HT-29 (cell line): ENCODE measurements around the gene NEMP2. TPM values are rescaled to one million over a fixed set of nuclear protein-coding genes. Genes with fewer than 3 reads are reported as not detected.
"Not testable (repeated sequence)": the region's sequence is repeated elsewhere in the genome, so short reads cannot be mapped to it uniquely, and the experiment has no call there.

Experiments
- DNase-seq: peaks from one replicate; pipeline ENCODE4 v3.0.0-alpha.2; 2015; ENCODE audit warnings: low spot score
- total RNA-seq: library from RNA; depleted of rRNA; stranded (reverse); fragments of >200 nt; shearing (Covaris generic); gene quantifications from 2 replicates; pipeline ENCODE4 v1.2.3, GENCODE V29; 2014

Gene NEMP2
- total RNA-seq, 1 experiment from 2014 or later: 2.0 TPM

- no peak for DNase-seq
These were observed 41.4 kb downstream of the NEMP2 start for GRCh38 chr2:190493095-190493494.

DNA sequence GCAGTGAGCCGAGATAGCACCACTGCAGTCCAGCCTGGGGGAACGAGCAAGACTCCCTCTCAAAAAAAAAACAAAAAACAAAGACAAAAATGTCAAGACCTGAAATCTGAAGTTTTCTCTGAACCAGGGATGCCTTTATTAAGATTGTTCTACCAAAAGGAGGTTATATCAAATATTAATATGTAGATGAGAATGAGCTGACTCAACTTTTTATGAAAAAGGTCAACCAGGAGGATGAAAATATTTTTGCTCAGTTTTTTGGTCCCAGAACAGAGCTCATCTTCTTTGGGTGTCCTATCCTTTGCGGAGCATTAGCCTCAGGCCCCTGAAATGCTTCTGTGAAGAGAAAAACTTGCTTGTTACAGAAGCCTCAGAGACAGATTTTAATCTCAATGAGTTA, 44.0 kb downstream of the NEMP2 start:
- DNase-seq: no peak

DNA sequence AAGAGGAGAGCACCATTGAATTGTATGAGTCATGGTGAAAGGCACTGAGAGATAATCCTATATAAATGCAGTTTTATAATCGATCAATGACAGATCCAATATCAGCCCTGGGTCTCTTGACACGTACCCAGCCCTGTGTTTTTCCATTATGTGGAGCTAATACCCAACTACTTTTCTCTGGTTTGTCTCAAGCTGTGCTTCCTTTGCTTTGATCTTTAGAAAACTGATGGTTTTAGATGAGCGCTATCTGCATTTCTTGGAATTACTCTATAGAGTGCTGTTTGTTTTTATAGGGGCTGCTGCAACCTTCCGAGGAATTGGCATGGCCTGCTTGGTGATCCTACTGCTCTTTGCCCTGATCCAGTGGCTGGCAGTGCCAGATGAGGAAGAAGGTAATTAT, 45.0 kb downstream of the NEMP2 start:
- DNase-seq: no peak

GRCh38 chr2:190488516-190489233, 45.8 kb downstream of the NEMP2 start:
- no peak for DNase-seq

DNA sequence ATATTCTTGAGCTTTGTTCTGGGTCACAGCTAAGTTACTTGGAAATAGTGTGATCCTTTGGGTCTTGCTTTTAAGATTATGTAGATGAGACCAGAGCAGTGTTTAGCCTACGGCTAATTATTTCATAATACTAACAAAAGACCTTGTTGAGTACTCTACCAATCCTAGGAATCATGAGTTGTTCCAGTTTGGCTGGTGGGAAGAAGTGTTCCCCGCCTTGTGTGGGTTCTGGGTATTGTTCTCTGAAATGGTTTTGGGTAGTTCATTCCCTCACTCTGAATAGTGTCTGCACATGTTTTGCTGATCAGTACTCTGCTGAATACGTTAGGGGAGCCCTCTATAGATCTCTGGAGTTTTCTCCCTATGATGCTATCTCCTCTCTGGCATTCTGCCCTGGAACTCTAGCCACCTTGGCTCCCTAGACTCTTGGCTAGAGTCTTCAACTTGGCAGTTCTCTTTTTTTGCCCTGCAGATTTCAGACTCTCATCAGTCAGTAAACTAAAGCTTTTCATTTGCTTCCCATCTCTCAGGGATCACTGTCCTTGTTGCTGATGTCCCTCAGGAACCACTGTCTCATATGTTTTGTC, 48.4 kb downstream of the NEMP2 start:
- no peak for DNase-seq

- no peak for DNase-seq
These were observed 52.1 kb downstream of the NEMP2 start for GRCh38 chr2:190482451-190482850.

GRCh38 chr2:190481339-190481738, 53.2 kb downstream of the NEMP2 start:
- no peak for DNase-seq

DNA sequence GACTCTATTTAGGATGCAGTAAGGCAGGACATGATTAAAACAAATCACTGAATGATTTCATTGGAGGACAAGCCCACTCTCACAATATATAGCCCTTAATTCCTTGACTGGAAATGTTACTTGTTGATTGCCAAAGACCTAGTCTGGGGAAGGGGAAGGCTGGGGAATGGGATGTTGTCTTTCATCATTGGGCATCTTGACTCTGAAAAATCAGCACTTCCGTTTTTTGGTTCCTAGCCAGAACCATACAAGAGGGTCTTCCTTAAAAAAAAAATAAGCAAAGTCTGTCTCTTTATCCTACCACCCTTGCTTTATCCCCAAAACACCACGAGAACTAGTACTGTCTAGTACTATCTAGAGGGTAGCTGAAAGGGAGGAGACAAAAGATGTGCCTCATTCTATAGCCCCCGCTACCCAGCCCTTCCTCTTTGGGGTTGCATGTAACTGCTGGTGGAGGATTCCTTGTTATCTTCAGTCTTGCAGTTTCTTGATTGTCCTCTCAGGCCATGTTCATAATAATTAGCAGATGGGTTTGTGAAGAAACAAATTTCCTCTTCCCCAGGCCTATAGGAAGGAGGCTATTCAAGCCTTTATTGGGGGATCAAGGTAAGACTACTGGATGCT, 55.8 kb downstream of the NEMP2 start:
- DNase-seq: no peak

DNA sequence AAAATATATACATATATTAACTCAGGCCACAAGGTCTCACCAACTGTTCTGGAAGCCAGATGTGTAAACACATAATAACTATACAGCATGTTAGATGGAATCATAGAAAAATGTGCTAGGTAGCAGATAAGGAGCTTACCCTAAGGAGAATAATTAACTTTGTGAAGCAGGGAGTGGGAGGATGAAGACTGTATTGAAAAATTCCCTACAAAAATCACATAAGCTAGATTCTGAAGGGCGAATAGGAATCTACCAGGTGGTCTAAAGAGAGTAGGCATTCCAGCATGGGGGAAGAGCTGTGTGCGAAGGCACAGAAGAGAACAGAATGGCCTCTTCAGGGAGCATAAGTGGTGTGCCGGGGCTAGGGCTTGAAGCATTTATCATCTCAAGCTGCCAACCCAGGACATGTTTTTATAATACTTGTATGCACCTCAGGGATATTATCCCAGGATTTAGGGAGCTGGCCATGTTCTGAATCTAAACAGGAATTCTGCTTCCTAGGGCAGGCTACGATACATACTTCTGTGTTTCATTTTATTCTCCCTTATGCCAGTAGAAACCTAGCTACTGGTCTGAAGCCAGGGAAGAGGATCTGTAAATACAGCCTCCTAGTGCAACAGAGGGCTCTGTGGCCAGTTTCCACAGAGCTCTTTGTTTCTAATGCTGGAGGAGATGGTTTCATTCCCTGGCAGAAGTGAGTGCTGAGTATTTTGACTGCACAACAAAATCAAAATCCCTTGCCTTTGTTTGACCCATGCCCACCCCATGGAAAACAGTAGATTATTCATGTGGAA, 56.7 kb downstream of the NEMP2 start:
- peak; percentile 54 for DNase-seq

DNA sequence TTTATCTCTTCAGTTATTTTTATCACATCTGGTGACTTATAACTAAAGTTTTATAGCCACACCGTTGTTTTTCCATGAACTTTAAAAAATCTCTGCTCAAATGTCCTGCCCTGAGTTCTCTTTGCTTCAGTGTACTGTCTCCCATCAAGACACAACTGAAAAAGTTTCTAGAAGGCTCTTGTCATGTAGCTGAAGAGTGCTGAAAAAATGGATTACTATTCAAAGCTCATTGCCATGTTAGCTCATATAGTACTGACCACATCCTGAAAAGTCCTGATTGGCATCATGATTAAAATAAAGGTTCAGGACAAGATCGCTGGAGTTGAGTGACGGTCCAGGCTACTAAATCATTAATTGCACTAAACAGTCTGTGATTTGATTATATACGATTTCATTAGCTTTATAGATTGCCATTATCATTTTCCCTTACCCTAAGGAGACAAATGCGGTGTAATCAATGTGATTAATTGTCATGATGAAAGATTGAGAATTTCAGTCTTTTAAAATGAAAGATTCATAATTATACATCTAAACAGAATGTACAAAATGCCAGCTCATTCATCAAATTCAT, 64.2 kb downstream of the NEMP2 start:
- no peak for DNase-seq

DNA sequence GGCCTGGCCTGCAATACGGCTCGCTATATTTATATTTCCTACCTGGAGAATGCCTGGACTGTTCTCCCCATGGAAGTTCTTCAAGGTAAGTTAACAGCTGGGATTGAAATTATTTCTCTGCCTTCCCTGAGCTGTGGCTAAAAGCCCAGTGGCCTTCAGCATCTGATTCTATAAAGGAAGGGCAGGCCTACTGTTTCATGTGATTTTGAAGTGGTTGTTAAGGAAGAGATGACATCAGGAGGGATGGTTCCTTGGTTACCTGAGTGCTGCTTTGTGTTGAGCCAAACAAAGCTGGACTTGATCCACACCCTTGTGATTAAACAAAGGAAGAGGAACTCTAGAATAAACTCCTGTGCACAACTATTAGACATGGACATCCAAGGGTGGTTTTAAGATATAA, 64.8 kb downstream of the NEMP2 start:
- DNase-seq: peak; percentile 82

- DNase-seq: peak; percentile 93
These were observed 65.5 kb downstream of the NEMP2 start for GRCh38 chr2:190468814-190469569.

GRCh38 chr2:190468354-190468753, 66.2 kb downstream of the NEMP2 start:
- DNase-seq: not testable (repeated sequence)

GRCh38 chr2:190467575-190468083, 66.9 kb downstream of the NEMP2 start:
- no peak for DNase-seq

- no peak for DNase-seq
These were observed 67.6 kb downstream of the NEMP2 start for GRCh38 chr2:190466819-190467446.

DNA sequence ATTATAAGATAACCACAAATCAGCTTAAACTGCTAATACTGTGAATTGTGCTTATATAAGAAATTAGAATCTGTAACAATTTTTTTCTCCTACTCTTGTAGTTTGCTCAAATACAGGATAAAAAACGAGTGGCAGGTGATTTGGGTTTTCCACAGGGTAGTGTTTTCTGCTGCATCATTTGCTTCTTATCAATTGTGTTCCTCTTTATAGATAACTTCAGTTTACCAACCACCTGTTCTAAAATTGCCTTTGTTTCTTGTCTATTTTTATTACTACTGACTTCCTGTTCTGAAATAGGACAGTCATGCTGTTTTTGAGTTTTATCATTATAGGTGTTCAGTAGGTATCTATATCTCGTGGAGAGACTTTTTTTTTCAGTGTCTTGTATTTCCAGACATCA, 69.5 kb downstream of the NEMP2 start:
- no peak for DNase-seq

GRCh38 chr2:190462611-190463010, 71.9 kb downstream of the NEMP2 start:
- DNase-seq: no peak

- no peak for DNase-seq
These were observed 72.3 kb downstream of the NEMP2 start for GRCh38 chr2:190462181-190462580.

- no peak for DNase-seq
These were observed 74.0 kb downstream of the NEMP2 start for GRCh38 chr2:190460487-190460886.

DNA sequence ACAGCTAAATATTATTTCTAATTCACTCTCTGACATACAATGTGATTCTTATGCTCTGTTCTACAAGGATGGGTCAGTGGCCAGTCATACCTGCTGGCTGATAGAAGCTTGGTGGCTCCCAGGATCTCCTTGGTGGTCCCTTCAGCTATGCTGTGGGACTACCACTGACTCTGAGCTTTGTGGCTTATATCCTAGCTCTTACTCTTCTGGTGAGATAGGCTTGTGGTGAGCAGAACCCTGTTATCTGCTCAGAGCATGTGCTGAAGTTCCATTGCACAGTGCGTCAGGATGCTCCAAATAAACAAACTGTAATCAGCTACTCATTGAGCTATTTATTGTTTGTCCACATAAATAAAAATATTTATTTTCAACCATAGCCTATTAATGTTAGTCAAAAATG, 74.6 kb downstream of the NEMP2 start:
- no peak for DNase-seq
